ENCODE results near the gene MOG. TPM values are rescaled to one million over a fixed set of nuclear protein-coding genes. Genes with fewer than 3 reads are reported as not detected.

The MOG gene
- total RNA-seq, 4 donors from 2014 or later: not detected

DNA sequence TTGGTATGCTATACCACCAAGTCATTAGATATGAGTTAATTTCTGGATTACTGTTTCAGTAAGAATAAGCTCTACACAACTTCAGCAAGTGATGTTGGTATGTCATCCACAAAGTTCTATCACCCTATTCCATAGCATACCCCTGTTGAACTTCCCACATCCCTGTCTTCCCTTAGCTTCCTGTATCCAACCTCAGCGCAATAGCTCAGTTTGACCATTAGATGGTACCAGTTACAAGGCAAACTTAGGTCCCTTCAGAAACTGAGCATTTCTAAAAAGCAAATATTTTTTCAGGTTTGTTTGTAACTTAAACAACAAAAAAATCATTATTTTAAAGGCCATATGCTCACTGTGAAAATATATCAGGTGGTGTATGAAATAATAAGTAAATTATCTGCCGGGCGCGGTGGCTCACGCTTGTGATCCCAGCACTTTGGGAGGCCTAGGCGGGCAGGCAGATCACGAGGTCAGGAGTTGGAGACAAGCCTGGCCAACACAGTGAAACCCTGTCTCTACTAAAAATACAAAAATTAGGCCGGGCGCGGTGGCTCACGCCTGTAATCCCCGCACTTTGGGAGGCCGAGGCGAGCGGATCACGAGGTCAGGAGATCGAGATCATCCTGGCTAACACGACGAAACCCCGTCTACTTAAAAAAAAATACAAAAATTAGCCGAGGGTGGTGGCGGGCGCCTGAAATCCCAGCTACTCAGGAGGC, 8.8 kb upstream of the MOG start:
- H3K27ac ChIP-seq: no peak overlapping the region
- no peak for DNase-seq (ENCODE audit: low spot score in 2 of 2)
- H3K4me3 ChIP-seq: no peak overlapping the region
- H3K4me1 ChIP-seq: peaks cover 14% of the 10 kb centered on the region
- no peaks in the 10 kb centered on the region for H3K36me3 ChIP-seq
- no peaks in the 10 kb centered on the region for H3K27me3 ChIP-seq
- H3K9me3 ChIP-seq: no peaks in the 10 kb centered on the region
- WGBS: 91% methylated on average over 23 of the region's 23 CpGs
- TF ChIP-seq EP300 (IDR thresholded peaks at IDR 0.05): no peak
- no peak for TF ChIP-seq POLR2A (IDR thresholded peaks at IDR 0.05)
- no peak for TF ChIP-seq POLR2AphosphoS5 (IDR thresholded peaks at IDR 0.05)
- TF ChIP-seq, protein P1, sequence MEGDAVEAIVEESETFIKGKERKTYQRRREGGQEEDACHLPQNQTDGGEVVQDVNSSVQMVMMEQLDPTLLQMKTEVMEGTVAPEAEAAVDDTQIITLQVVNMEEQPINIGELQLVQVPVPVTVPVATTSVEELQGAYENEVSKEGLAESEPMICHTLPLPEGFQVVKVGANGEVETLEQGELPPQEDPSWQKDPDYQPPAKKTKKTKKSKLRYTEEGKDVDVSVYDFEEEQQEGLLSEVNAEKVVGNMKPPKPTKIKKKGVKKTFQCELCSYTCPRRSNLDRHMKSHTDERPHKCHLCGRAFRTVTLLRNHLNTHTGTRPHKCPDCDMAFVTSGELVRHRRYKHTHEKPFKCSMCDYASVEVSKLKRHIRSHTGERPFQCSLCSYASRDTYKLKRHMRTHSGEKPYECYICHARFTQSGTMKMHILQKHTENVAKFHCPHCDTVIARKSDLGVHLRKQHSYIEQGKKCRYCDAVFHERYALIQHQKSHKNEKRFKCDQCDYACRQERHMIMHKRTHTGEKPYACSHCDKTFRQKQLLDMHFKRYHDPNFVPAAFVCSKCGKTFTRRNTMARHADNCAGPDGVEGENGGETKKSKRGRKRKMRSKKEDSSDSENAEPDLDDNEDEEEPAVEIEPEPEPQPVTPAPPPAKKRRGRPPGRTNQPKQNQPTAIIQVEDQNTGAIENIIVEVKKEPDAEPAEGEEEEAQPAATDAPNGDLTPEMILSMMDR (IDR thresholded peaks at IDR 0.05): peak in 1 of 2 donors; percentile 43

DNA sequence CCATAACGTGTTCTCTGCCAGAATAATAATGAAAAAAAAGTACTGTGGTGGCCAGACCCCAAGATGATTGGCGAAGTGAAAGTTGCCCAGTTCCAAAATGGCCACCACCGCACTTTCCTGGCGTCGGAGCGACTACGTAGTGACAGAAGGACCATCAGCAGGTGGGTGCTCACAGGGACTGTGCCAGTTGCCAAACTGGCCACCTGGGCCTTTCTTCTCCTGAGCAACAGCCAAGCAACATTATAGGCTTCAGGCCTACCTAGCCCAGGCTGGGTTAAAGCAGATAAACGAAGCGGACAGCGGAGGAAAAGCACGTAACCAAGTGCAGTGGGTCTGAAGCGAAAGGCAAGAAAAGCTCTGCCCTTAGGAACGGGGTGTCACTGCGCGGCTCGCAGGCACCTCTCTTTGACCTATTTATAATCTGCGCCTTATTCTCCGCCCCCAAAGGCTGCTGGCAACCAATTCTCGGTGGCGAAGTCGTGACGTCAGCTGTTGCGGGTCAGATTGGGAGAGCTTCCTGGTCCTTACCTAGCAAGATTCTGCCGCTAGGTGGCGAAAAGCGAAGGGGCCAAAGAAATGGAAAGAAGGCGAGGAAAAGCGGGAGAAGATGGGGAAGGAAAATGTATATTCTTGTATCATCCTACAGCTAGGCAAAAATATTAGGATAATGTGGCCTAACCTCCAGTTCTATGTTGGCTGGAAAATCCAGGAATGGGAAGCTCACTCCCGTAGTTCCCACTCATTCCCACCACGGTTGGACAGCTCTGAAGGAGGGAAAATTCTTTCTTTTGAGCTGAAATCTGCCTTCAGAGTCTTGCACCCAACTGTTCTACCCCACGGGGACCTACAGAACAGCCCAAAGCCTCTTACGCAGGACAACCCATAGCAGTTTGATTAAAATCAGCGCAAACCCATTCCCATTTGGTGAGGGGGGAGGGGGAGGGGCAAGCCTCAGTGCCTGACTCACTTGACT, 6.9 kb upstream of the MOG start:
- H3K27ac ChIP-seq: peak overlapping the region; percentile 96
- no peaks in the 10 kb centered on the region for H3K36me3 ChIP-seq
- no peaks in the 10 kb centered on the region for H3K9me3 ChIP-seq
- TF ChIP-seq POLR2AphosphoS5 (IDR thresholded peaks at IDR 0.05) (peak in 2 of 3 donors; percentile 30 to 88), POLR2A (IDR thresholded peaks at IDR 0.05) (peak in 1 of 2 donors; percentile 77), EP300 (IDR thresholded peaks at IDR 0.05) (no peak)
- TF ChIP-seq, protein P1 (IDR thresholded peaks at IDR 0.05): peak; percentile 93
- no peaks in the 10 kb centered on the region for H3K27me3 ChIP-seq
- DNase-seq (ENCODE audit: low spot score in 2 of 2): peak; percentile 99
- 3% methylated on average over 33 of the region's 33 CpGs for WGBS
- peak overlapping the region; percentile 64 for H3K4me3 ChIP-seq
- H3K4me1 ChIP-seq: peaks cover 14% of the 10 kb centered on the region

DNA sequence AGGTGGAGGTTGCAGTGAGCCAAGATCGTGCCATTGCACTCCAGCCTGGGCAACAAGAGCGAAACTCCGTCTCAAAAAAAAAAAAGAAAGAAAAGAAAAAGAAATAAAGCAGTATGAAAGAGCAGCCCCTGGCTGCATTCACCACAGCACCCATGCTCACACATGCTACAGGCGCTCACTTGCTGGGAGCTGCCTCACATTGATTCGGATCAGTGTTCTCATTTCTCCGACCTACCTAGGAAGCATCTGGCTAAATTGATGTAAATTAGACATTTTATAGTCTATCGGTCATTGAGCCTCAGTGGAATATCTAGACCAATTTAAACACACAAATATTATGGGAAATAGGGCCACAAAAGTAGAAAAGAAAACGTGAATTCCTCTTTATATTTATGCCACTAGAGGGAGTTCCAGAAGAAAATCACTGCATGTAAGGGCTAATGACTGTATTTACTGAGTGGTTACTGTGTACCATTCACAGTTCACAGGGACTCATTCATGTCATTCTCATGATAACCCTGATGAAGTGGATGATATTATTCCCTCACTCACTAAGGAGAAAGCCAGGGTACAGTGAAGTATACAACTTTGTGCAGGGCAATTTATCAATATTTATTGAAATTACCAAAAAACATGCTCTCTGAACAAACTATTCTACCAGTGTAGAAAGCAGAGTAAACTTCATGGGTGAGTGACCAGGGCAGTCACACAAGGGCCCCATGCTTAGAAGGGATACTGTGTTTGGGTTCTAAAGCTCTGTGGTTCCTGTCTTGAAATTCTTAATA, 5.3 kb upstream of the MOG start:
- H3K4me3 ChIP-seq: no peak overlapping the region
- WGBS: 64% methylated on average over 8 of the region's 8 CpGs
- H3K4me1 ChIP-seq: peaks cover 14% of the 10 kb centered on the region
- DNase-seq (ENCODE audit: low spot score in 2 of 2): no peak
- H3K36me3 ChIP-seq: no peaks in the 10 kb centered on the region
- H3K27me3 ChIP-seq: no peaks in the 10 kb centered on the region
- H3K27ac ChIP-seq: no peak overlapping the region
- TF ChIP-seq POLR2AphosphoS5 (IDR thresholded peaks at IDR 0.05) (no peak), EP300 (IDR thresholded peaks at IDR 0.05) (no peak), POLR2A (IDR thresholded peaks at IDR 0.05) (no peak)
- TF ChIP-seq, protein P1 (IDR thresholded peaks at IDR 0.05): peak; percentile 51 to 52
- H3K9me3 ChIP-seq: no peaks in the 10 kb centered on the region

DNA sequence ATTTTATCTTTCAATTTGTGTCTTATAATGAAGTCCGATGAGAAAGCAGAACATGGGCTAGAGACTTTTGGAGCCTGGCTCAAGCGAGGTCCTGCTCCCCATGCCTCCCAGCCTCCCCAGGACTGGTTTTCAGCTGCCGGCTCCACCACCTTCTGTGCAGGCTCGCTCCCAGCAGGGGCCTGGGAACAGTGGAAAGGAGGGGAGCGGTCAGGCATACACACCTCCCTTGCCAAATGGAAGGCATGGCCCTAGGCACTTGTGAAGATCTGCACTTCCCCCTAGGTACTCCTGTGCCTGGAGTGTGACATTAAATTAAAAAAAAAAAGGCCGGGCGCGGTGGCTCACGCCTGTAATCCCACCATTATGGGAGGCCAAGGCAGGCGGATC, 4.7 kb upstream of the MOG start:
- Histone ChIP-seq H3K27ac (no peak overlapping the region), H3K4me1 (peaks cover 14% of the 10 kb centered on the region), H3K36me3 (no peaks in the 10 kb centered on the region), H3K27me3 (no peaks in the 10 kb centered on the region), H3K4me3 (no peak overlapping the region), H3K9me3 (no peaks in the 10 kb centered on the region)
- TF ChIP-seq POLR2AphosphoS5 (IDR thresholded peaks at IDR 0.05): no peak
- TF ChIP-seq EP300 (IDR thresholded peaks at IDR 0.05): no peak
- TF ChIP-seq POLR2A (IDR thresholded peaks at IDR 0.05): no peak
- TF ChIP-seq, protein P1 (IDR thresholded peaks at IDR 0.05): no peak
- 91% methylated on average over 10 of the region's 10 CpGs for WGBS
- DNase-seq (ENCODE audit: low spot score in 2 of 2): no peak
